A673 (cell line): ENCODE measurements around the gene GSG1L. TPM values are rescaled to one million over a fixed set of nuclear protein-coding genes. Genes with fewer than 3 reads are reported as not detected.

Experiments used
- BruUV-seq: library from RNA; stranded (reverse); fragments of 400-500 nt; replicated peaks from 2 replicates; lab custom pipeline; 2021; lab: Mats Ljungman, UMichigan
- CTCF ChIA-PET: fragments of 300-600 bp; sonication (Branson Sonifier 250); formaldehyde crosslinking; loops from one replicate; lab custom pipeline; 2022; ENCODE audit warnings: antibody characterized with exemption; lab: Charles Lee
- POLR2A ChIA-PET: fragments of 300-600 bp; sonication (Branson Sonifier 250); formaldehyde crosslinking; loops from one replicate; lab custom pipeline; 2022; ENCODE audit warnings: antibody characterized with exemption; ENCODE audit not compliant: low non-redundant PET; lab: Charles Lee
- DNase-seq: peaks from one replicate; pipeline ENCODE4 v3.0.0-alpha.2; 2015; ENCODE audit warnings: low spot score
- H3K27ac ChIP-seq: fragments of 200-600 bp; sonication (generic); 2 replicates; pipeline ENCODE4 v1.5.1; 2016; ENCODE audit warnings: mixed run types, low read depth, mild to moderate bottlenecking, mixed read lengths, antibody characterized with exemption, low read length; ENCODE audit not compliant: poor library complexity, severe bottlenecking
- H3K27me3 ChIP-seq: fragments of 200-600 bp; sonication (generic); replicated peaks from 2 replicates; pipeline ENCODE4 v1.6.1; 2017; ENCODE audit warnings: mixed run types, low read depth, mild to moderate bottlenecking, mixed read lengths, antibody characterized with exemption, low read length; ENCODE audit not compliant: insufficient read depth, poor library complexity
- H3K36me3 ChIP-seq: fragments of 200-600 bp; sonication (generic); 2 replicates; pipeline ENCODE4 v1.6.1; 2016; ENCODE audit warnings: mixed run types, mild to moderate bottlenecking, mixed read lengths, antibody characterized with exemption, low read length; ENCODE audit not compliant: insufficient read depth, poor library complexity, severe bottlenecking
- H3K4me1 ChIP-seq: fragments of 200-600 bp; sonication (generic); 2 replicates; pipeline ENCODE4 v1.6.1; 2017; ENCODE audit warnings: mixed run types, mild to moderate bottlenecking, mixed read lengths, antibody characterized with exemption, low read length; ENCODE audit not compliant: insufficient read depth, poor library complexity, severe bottlenecking
- H3K4me3 ChIP-seq: fragments of 200-600 bp; sonication (generic); 2 replicates; pipeline ENCODE4 v1.5.1; 2016; ENCODE audit warnings: low read depth, mixed run types, mild to moderate bottlenecking, mixed read lengths, low read length; ENCODE audit not compliant: poor library complexity, severe bottlenecking
- H3K9me3 ChIP-seq: fragments of 200-600 bp; sonication (generic); 2 replicates; pipeline ENCODE4 v1.6.1; 2016; ENCODE audit warnings: mixed run types, low read depth, mild to moderate bottlenecking, mixed read lengths, antibody characterized with exemption, low read length; ENCODE audit not compliant: poor library complexity, severe bottlenecking
- CTCF ChIP-seq: fragments of 300-800, 200-600 bp; sonication (generic); conservative IDR thresholded peaks from 2 replicates; pipeline ENCODE4 v1.5.1; 2017; ENCODE audit warnings: low read depth, mild to moderate bottlenecking, antibody characterized with exemption, low read length, moderate library complexity, mixed read lengths
- EZH2 ChIP-seq: fragments of 200-600 bp; sonication (generic); IDR thresholded peaks from 2 replicates; pipeline ENCODE4 v1.6.1; 2017; ENCODE audit warnings: borderline replicate concordance, low read depth, mild to moderate bottlenecking, mixed read lengths, antibody characterized with exemption, low read length; ENCODE audit not compliant: poor library complexity, severe bottlenecking
- intact Hi-C: fragments of 100-400 bp; cut with micrococcal nuclease; formaldehyde crosslinking; loops from one replicate; pipeline ENCODE4 v1.10.0; 2022; ENCODE audit not compliant: unreplicated experiment
- total RNA-seq: library from RNA; stranded (reverse); gene quantifications from 2 replicates; pipeline ENCODE4 v1.2.3, GENCODE V29; 2021

The GSG1L gene
- total RNA-seq, 1 experiment from 2014 or later = not detected

- no peak overlapping the region for H3K27ac ChIP-seq
- intact Hi-C loops = no loop called here
- ChIA-PET POLR2A (interaction anchor here (0.6 kb wide), 1 partner anchor 20 kb away, joined by 3 read pairs; no protein-coding TSS in a partner anchor), CTCF (no interaction called here)
- H3K9me3 ChIP-seq = no peaks in the 10 kb centered on the region
- H3K4me1 ChIP-seq = no peaks in the 10 kb centered on the region
- DNase-seq = no peak
- no TSS peak for BruUV-seq
- peaks cover 81% of the 10 kb centered on the region for H3K36me3 ChIP-seq
- H3K4me3 ChIP-seq = no peak overlapping the region
- H3K27me3 ChIP-seq = no peaks in the 10 kb centered on the region
- TF ChIP-seq EZH2 (no peak), CTCF (no peak)
These were observed 47.0 kb upstream of the GSG1L start for GRCh38 chr16:28110479-28110878.

- no peak overlapping the region for H3K27ac ChIP-seq
- ChIA-PET POLR2A (no interaction called here), CTCF (no interaction called here)
- H3K36me3 ChIP-seq = peaks cover 80% of the 10 kb centered on the region
- intact Hi-C loops = no loop called here
- H3K4me3 ChIP-seq = no peak overlapping the region
- BruUV-seq = no TSS peak
- H3K9me3 ChIP-seq = no peaks in the 10 kb centered on the region
- H3K27me3 ChIP-seq = no peaks in the 10 kb centered on the region
- no peaks in the 10 kb centered on the region for H3K4me1 ChIP-seq
- TF ChIP-seq CTCF (no peak), EZH2 (no peak)
- DNase-seq = no peak
These were observed 46.6 kb upstream of the GSG1L start for GRCh38 chr16:28110074-28110473.

- peaks cover 80% of the 10 kb centered on the region for H3K36me3 ChIP-seq
- intact Hi-C loops = loop anchor here (10.0 kb wide), 1 partner anchor 46 kb away; no protein-coding TSS in a partner anchor
- H3K4me3 ChIP-seq = no peak overlapping the region
- no peaks in the 10 kb centered on the region for H3K27me3 ChIP-seq
- no peaks in the 10 kb centered on the region for H3K4me1 ChIP-seq
- ChIA-PET CTCF (no interaction called here), POLR2A (no interaction called here)
- H3K9me3 ChIP-seq = no peaks in the 10 kb centered on the region
- BruUV-seq = no TSS peak
- DNase-seq = no peak
- H3K27ac ChIP-seq = no peak overlapping the region
- no peak for TF ChIP-seq EZH2
These were observed 45.2 kb upstream of the GSG1L start for GRCh38 chr16:28108590-28109247.
